Transverse colon (tissue), 4 donors: ENCODE data around the gene MYLK.

ENCODE experiments used
- POLR2AphosphoS5 ChIP-seq, 3 donors: sonication (generic); formaldehyde crosslinking; IDR thresholded peaks; one replicate each; pipeline ENCODE4 v1.6.1; 2016; ENCODE audit warnings: antibody characterized with exemption in 3 of 3
- TF ChIP-seq, protein P1 (sequence below), 5 experiments: fragments of 200-600 bp in 3 of 5; fragments of 450-650 bp in 2 of 5; sonication (generic) in 3 of 5; IDR thresholded peaks; 1 replicate in 2 of 5; 2 replicates in 3 of 5; pipeline ENCODE4 v1.5.1; 2016 to 2017; ENCODE audit warnings: antibody characterized with exemption in 5 of 5, inconsistent platforms in 3 of 5, mild to moderate bottlenecking in 2 of 5, moderate library complexity in 1 of 5

DNA sequence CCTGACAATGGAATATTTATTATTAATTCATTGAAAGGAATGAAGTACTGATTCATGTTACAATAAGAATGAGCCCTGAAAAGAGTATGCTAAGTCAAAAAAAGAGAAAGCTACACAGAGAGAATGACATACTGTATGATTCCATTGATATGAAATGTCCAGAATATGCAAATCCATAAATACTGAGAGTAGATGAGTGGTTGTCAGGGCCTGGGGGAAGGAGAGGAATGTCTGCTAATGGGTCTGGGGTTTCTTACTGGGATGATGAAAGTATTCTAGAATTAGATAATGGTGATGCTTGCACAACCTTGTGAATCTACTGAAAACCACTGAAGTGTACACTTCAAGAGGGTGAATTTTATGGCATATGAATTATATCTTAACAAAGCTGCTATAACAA lies 219.4 kb downstream of the MYLK start:
- TF ChIP-seq, protein P1, sequence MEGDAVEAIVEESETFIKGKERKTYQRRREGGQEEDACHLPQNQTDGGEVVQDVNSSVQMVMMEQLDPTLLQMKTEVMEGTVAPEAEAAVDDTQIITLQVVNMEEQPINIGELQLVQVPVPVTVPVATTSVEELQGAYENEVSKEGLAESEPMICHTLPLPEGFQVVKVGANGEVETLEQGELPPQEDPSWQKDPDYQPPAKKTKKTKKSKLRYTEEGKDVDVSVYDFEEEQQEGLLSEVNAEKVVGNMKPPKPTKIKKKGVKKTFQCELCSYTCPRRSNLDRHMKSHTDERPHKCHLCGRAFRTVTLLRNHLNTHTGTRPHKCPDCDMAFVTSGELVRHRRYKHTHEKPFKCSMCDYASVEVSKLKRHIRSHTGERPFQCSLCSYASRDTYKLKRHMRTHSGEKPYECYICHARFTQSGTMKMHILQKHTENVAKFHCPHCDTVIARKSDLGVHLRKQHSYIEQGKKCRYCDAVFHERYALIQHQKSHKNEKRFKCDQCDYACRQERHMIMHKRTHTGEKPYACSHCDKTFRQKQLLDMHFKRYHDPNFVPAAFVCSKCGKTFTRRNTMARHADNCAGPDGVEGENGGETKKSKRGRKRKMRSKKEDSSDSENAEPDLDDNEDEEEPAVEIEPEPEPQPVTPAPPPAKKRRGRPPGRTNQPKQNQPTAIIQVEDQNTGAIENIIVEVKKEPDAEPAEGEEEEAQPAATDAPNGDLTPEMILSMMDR (IDR thresholded peaks at IDR 0.05), result no peak
- TF ChIP-seq POLR2AphosphoS5 (IDR thresholded peaks at IDR 0.05), result no peak
